Ovary (tissue), 9 donors: ENCODE measurements around the gene PHC2. TPM values are rescaled to one million over a fixed set of nuclear protein-coding genes. Genes with fewer than 3 reads are reported as not detected.

Experiments used
- DNase-seq, 5 donors: peaks; one replicate each; pipeline ENCODE4 v3.0.0-alpha.2; 2019 to 2020
- H3K27ac ChIP-seq, 2 donors: fragments of 200-600 bp; one replicate each; pipeline versions ENCODE4 v1.5.1 to v1.8.0; 2019 to 2022
- H3K27me3 ChIP-seq: fragments of 200-600 bp; one replicate; pipeline ENCODE4 v1.8.0; 2022
- H3K36me3 ChIP-seq: fragments of 200-600 bp; sonication (generic); one replicate; pipeline ENCODE4 v1.5.1; 2019
- H3K4me1 ChIP-seq: one replicate; pipeline ENCODE4 v1.8.1; 2013; ENCODE audit warnings: mild to moderate bottlenecking, moderate library complexity; ENCODE audit not compliant: insufficient read depth
- H3K4me3 ChIP-seq: fragments of 200-600 bp; sonication (generic); one replicate; pipeline ENCODE4 v1.5.1; 2017
- H3K9me3 ChIP-seq, 2 donors: fragments of 200-600 bp in 1 of 2; sonication (generic) in 1 of 2; one replicate each; pipeline versions ENCODE4 v1.5.1 to v1.8.1; 2013 to 2019; ENCODE audit warnings: mild to moderate bottlenecking in 1 of 2, moderate library complexity in 1 of 2
- EP300 ChIP-seq: sonication (generic); formaldehyde crosslinking; IDR thresholded peaks from one replicate; pipeline ENCODE4 v1.6.1; 2017; ENCODE audit warnings: antibody characterized with exemption
- POLR2A ChIP-seq: fragments of 450-650 bp; IDR thresholded peaks from one replicate; pipeline ENCODE4 v1.6.1; 2017; ENCODE audit warnings: antibody characterized with exemption, mild to moderate bottlenecking, moderate library complexity
- WGBS, 3 donors: extraction: QIAGEN DNeasy Blood & Tissue Kit in 1 of 3; methylation state at CpG; one replicate each; pipeline versions ENCODE4 v1.1.5 to v1.1.7; 2013 to 2017; 5-methylcytosine and 5-hydroxymethylcytosine counted together
- intact Hi-C, 4 donors: fragments of 100-400 bp; cut with DNase I; formaldehyde crosslinking; loops; one replicate each; pipeline versions ENCODE4 v1.11.0 to v1.15.1; 2022 to 2023
- polyA plus RNA-seq, 2 donors: library from polyadenylated mRNA; stranded (reverse); fragments of 200-250 nt in 1 of 2; fragments of 350-450 nt in 1 of 2; fragmentation: Illumina TruSeq in 1 of 2; extraction: RNeasy Lipid Tissue Mini Kit (QIAGEN cat#74804) in 1 of 2; gene quantifications; one replicate each; pipeline ENCODE4 v1.2.3, GENCODE V29; 2013 to 2014
- total RNA-seq, 7 donors: library from RNA; depleted of rRNA in 2 of 7; stranded (reverse); fragments of >200 nt in 2 of 7; fragmentation: NEBNext Ultra II Directional in 3 of 7; extraction: Animal tissue kit (Norgen Biotek cat#: 25700) in 3 of 7; gene quantifications; one replicate each; pipeline versions ENCODE4 v1.1.0 to v1.2.4, GENCODE V29; 2016 to 2023
- TF ChIP-seq, protein P1 (sequence below), 3 donors: fragments of 450-650 bp in 2 of 3; fragments of 200-600 bp in 1 of 3; IDR thresholded peaks; one replicate each; pipeline versions ENCODE4 v1.5.1 to v1.8.0; 2016 to 2022; ENCODE audit warnings: antibody characterized with exemption in 3 of 3, mild to moderate bottlenecking in 1 of 3
- donor health status: DM: no; HTN: no; CAD: no; lungs with moderate emphysema.
- donor health status: DM: no; HTN: no; CAD: no.
- donor health status: Bipolar disorder and iron deficiency.
- donor health status: DM: yes; HTN: yes; CAD: no.
- donor health status: DM: no; HTN: no; CAD: no.
- donor health status: DM: yes; HTN: yes; CAD: no.

PHC2 gene
- total and polyA plus RNA-seq, 9 donors, result 52.3 to 101 (median 85.5) TPM

DNA sequence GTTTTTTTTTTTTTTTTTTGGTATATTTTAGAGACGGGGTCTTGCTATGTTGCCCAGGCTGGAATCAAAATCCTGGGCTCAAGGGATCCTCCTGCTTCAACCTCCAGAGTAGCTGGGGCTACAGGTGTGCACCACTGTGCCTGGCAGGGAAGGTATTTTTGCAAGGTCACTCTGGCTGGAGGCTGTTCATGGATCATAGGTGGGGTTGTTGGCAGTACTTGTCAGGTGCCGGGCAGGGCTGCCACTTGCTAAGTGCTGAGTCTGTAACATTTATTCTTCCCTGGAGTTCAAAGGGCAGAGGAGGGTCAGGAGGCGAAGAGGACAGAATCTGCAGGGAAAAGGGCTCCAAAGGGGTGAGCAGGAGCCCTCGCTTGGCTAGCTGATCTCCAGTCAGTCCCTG lies 134.1 kb downstream of the PHC2 start:
- TF ChIP-seq EP300 (no peak), POLR2A (no peak)
- TF ChIP-seq, protein P1, sequence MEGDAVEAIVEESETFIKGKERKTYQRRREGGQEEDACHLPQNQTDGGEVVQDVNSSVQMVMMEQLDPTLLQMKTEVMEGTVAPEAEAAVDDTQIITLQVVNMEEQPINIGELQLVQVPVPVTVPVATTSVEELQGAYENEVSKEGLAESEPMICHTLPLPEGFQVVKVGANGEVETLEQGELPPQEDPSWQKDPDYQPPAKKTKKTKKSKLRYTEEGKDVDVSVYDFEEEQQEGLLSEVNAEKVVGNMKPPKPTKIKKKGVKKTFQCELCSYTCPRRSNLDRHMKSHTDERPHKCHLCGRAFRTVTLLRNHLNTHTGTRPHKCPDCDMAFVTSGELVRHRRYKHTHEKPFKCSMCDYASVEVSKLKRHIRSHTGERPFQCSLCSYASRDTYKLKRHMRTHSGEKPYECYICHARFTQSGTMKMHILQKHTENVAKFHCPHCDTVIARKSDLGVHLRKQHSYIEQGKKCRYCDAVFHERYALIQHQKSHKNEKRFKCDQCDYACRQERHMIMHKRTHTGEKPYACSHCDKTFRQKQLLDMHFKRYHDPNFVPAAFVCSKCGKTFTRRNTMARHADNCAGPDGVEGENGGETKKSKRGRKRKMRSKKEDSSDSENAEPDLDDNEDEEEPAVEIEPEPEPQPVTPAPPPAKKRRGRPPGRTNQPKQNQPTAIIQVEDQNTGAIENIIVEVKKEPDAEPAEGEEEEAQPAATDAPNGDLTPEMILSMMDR (IDR thresholded peaks at IDR 0.05), result no peak
- Histone ChIP-seq H3K4me1 (peaks cover 3% of the 10 kb centered on the region), H3K27me3 (no peaks in the 10 kb centered on the region), H3K36me3 (no peaks in the 10 kb centered on the region), H3K4me3 (no peak overlapping the region), H3K27ac (no peak overlapping the region), H3K9me3 (no peaks in the 10 kb centered on the region)
- 71 to 91% (median 79%) methylated on average over 4 of the region's 4 CpGs for WGBS, 3 donors
- DNase-seq, result peak in 1 of 5 donors; percentile 15
- intact Hi-C loops, result loop anchor here (2.0 to 10.0 kb wide), 5 partner anchors 70 to 170 kb away; no protein-coding TSS in a partner anchor

DNA sequence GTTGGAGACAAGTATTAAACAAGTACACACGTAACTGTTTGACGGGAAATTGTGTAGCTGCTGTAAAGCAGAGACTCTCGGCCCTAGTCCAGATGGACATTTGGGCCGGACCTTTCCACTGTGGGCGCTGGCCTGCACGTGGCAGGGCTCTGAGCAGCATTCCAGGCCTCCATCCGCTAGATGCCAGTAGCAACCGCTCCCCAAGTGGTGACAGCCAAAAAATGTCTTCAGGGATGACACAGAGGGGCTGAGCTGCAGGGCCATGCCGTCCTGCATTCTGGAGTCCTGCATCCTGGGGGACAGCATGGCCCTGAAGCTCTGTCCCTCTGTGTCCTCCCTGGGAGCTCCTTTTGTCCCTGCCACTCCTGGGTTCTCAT lies 134.8 kb downstream of the PHC2 start:
- TF ChIP-seq POLR2A, result no peak
- TF ChIP-seq, protein P1 (IDR thresholded peaks at IDR 0.05), result no peak
- TF ChIP-seq EP300, result no peak
- Histone ChIP-seq H3K27me3 (no peaks in the 10 kb centered on the region), H3K9me3 (no peaks in the 10 kb centered on the region), H3K27ac (no peak overlapping the region), H3K4me3 (no peak overlapping the region), H3K4me1 (peaks cover 3% of the 10 kb centered on the region), H3K36me3 (no peaks in the 10 kb centered on the region)
- intact Hi-C loops, result loop anchor here (2.0 to 10.0 kb wide), 5 partner anchors 71 to 171 kb away; no protein-coding TSS in a partner anchor
- 81 to 89% (median 86%) methylated on average over 9 of the region's 9 CpGs for WGBS, 3 donors
- DNase-seq, result peak in 1 of 5 donors; percentile 24

DNA sequence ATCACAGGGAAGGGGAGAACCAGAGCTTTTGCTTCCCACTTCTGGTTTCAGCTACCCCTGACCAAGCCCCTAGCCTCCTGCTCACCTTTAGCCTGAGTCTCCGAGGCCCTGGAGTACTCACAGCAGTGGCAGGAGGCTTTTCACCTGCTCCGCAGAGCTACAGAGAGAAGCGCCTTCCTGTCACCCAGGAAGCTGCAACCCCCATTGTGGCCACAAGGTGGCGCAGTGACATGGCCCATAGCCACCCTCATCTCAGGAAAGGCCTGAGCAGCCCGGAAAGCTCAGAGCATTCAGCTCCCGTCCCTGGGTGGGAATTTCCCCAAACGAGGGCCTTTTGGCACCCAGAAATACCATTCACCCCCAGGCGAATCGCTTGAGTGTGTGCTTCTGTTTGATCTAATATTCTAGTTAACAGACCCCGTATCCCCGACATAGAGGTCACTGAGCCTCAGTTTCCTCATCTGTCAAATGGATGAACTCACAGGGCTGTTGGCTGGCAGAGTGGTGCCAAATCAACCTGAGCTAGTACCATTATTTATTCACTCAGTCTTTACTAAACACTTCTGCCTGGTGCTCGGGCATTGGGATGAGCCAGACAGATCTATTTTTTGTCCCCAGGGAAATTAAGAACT lies 135.3 kb downstream of the PHC2 start:
- 31 to 46% (median 36%) methylated on average over 12 of the region's 12 CpGs for WGBS, 3 donors
- H3K27me3 ChIP-seq, result no peaks in the 10 kb centered on the region
- TF ChIP-seq POLR2A (peak; percentile 28), EP300 (no peak)
- TF ChIP-seq, protein P1 (IDR thresholded peaks at IDR 0.05), result peak; percentile 96 to 97 (median 96)
- intact Hi-C loops, result loop anchor here (2.0 to 10.0 kb wide), 6 partner anchors 71 to 172 kb away; no protein-coding TSS in a partner anchor
- H3K4me3 ChIP-seq, result no peak overlapping the region
- no peak overlapping the region for H3K27ac ChIP-seq
- no peaks in the 10 kb centered on the region for H3K9me3 ChIP-seq
- no peaks in the 10 kb centered on the region for H3K36me3 ChIP-seq
- peaks cover 3% of the 10 kb centered on the region for H3K4me1 ChIP-seq
- DNase-seq, result peak; percentile 78 to 93 (median 90)

DNA sequence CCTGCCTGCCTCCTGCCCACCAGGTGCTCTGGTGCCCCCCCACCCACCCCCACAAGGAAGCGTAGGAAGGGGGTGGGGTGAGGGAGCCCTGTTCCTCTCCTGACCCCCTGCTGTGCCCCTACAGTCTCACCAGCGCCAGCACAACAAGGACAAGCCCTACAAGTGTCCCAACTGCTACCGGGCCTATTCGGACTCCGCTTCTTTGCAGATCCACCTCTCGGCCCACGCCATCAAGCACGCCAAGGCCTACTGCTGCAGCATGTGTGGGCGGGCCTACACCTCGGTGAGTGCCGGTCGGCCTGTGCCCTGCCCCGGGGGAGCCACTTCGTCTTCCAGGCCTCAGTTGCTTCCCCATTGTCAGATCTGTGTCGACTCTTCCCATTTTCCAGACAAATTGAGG lies 135.9 kb downstream of the PHC2 start:
- Histone ChIP-seq H3K9me3 (no peaks in the 10 kb centered on the region), H3K4me3 (no peak overlapping the region), H3K27me3 (no peaks in the 10 kb centered on the region), H3K27ac (no peak overlapping the region), H3K4me1 (peaks cover 3% of the 10 kb centered on the region), H3K36me3 (no peaks in the 10 kb centered on the region)
- DNase-seq, result peak in 1 of 5 donors; percentile 48
- 66 to 78% (median 71%) methylated on average over 15 of the region's 15 CpGs for WGBS, 3 donors
- intact Hi-C loops, result loop anchor here (2.0 to 10.0 kb wide), 5 partner anchors 72 to 172 kb away; no protein-coding TSS in a partner anchor
- TF ChIP-seq, protein P1 (IDR thresholded peaks at IDR 0.05), result no peak
- TF ChIP-seq EP300 (no peak), POLR2A (no peak)
